Vagina (tissue), 2 donors: Measurements from ENCODE around the gene MAMDC2.

Source experiments
- POLR2A ChIP-seq, 2 donors: fragments of 450-650 bp; IDR thresholded peaks; one replicate each; pipeline ENCODE4 v1.6.1; 2017; ENCODE audit warnings: antibody characterized with exemption in 2 of 2, mild to moderate bottlenecking in 2 of 2, moderate library complexity in 2 of 2
- TF ChIP-seq, protein P1 (sequence below), 3 experiments: fragments of 450-650 bp in 2 of 3; fragments of 200-600 bp in 1 of 3; sonication (generic) in 1 of 3; IDR thresholded peaks; one replicate each; pipeline ENCODE4 v1.5.1; 2017 to 2019; ENCODE audit warnings: antibody characterized with exemption in 3 of 3, mild to moderate bottlenecking in 2 of 3, moderate library complexity in 2 of 3

GRCh38 chr9:70117835-70118319, 74.2 kb downstream of the MAMDC2 start:
- TF ChIP-seq, protein P1, sequence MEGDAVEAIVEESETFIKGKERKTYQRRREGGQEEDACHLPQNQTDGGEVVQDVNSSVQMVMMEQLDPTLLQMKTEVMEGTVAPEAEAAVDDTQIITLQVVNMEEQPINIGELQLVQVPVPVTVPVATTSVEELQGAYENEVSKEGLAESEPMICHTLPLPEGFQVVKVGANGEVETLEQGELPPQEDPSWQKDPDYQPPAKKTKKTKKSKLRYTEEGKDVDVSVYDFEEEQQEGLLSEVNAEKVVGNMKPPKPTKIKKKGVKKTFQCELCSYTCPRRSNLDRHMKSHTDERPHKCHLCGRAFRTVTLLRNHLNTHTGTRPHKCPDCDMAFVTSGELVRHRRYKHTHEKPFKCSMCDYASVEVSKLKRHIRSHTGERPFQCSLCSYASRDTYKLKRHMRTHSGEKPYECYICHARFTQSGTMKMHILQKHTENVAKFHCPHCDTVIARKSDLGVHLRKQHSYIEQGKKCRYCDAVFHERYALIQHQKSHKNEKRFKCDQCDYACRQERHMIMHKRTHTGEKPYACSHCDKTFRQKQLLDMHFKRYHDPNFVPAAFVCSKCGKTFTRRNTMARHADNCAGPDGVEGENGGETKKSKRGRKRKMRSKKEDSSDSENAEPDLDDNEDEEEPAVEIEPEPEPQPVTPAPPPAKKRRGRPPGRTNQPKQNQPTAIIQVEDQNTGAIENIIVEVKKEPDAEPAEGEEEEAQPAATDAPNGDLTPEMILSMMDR (IDR thresholded peaks at IDR 0.05): no peak
- no peak for TF ChIP-seq POLR2A (IDR thresholded peaks at IDR 0.05)
